SK-N-SH (cell line): ENCODE results near the gene ADAP2. TPM values are rescaled to one million over a fixed set of nuclear protein-coding genes. Genes with fewer than 3 reads are reported as not detected.

ENCODE experiments used
- CTCF ChIA-PET: fragments of 300-600, 350-600 bp; formaldehyde crosslinking; extraction: SDS; loops from one replicate; lab custom pipeline; 2021; lab: Yijun Ruan, JAX
- POLR2A ChIA-PET: fragments of 350-600 bp; sonication (Branson Sonifier 250); formaldehyde crosslinking; extraction: SDS; loops from one replicate; lab custom pipeline; 2020; ENCODE audit warnings: antibody characterized with exemption, inconsistent platforms; lab: Yijun Ruan, JAX
- DNase-seq: peaks from one replicate; pipeline ENCODE4 v3.0.0; 2012
- H2AFZ ChIP-seq: fragments of 200-600 bp; sonication (generic); 2 replicates; pipeline ENCODE4 v1.8.1; 2016; ENCODE audit warnings: antibody characterized with exemption, mild to moderate bottlenecking, low read depth
- H3F3A ChIP-seq: fragments of 200-600 bp; sonication (generic); replicated peaks from 2 replicates; pipeline ENCODE3; 2016; ENCODE audit warnings: antibody characterized with exemption, mild to moderate bottlenecking; ENCODE audit not compliant: insufficient read depth
- H3K27ac ChIP-seq, 2 experiments: fragments of 200-500 bp in 1 of 2; fragments of 200-600 bp in 1 of 2; sonication (Bioruptor generic) in 1 of 2; sonication (generic), shearing (Covaris generic) in 1 of 2; 2 replicates each; pipeline versions ENCODE4 v1.5.1 to v1.6.1; 2014 to 2016; ENCODE audit warnings: low read depth in 2 of 2, inconsistent platforms in 1 of 2, low read length in 1 of 2, mild to moderate bottlenecking in 1 of 2, mixed read lengths in 1 of 2
- H3K27me3 ChIP-seq: fragments of 200-600 bp; sonication (generic), shearing (Covaris generic); 2 replicates; pipeline ENCODE4 v1.6.1; 2016; ENCODE audit warnings: mixed run types; ENCODE audit not compliant: insufficient read depth
- H3K36me3 ChIP-seq, 2 experiments: fragments of 200-500 bp in 1 of 2; fragments of 200-600 bp in 1 of 2; sonication (Bioruptor generic) in 1 of 2; sonication (generic) in 1 of 2; replicated peaks in 1 of 2; 2 replicates each; pipeline versions ENCODE3 to v1.5.1; 2014 to 2016; ENCODE audit warnings: low read length in 1 of 2, mild to moderate bottlenecking in 1 of 2; ENCODE audit not compliant: insufficient read depth in 2 of 2, control insufficient read depth in 1 of 2
- H3K4me1 ChIP-seq, 2 experiments: fragments of 200-500 bp in 1 of 2; fragments of 200-600 bp in 1 of 2; sonication (Bioruptor generic) in 1 of 2; sonication (generic), shearing (Covaris generic) in 1 of 2; 2 replicates each; pipeline versions ENCODE4 v1.5.1 to v1.6.1; 2014 to 2016; ENCODE audit warnings: low read depth in 1 of 2, low read length in 1 of 2, mixed run types in 1 of 2; ENCODE audit not compliant: insufficient read depth in 2 of 2, control insufficient read depth in 1 of 2
- H3K4me2 ChIP-seq: fragments of 200-600 bp; sonication (generic), shearing (Covaris generic); 2 replicates; pipeline ENCODE4 v1.6.1; 2017; ENCODE audit warnings: mixed run types
- H3K4me3 ChIP-seq, 2 experiments: fragments of 200-500 bp in 1 of 2; fragments of 200-600 bp in 1 of 2; sonication (Bioruptor generic) in 1 of 2; sonication (generic), shearing (Covaris generic) in 1 of 2; 2 replicates each; pipeline versions ENCODE4 v1.5.1 to v1.8.1; 2014 to 2016; ENCODE audit warnings: low read depth in 2 of 2, inconsistent platforms in 1 of 2, low read length in 1 of 2, mild to moderate bottlenecking in 1 of 2, mixed read lengths in 1 of 2, moderate library complexity in 1 of 2
- H3K79me2 ChIP-seq: fragments of 200-600 bp; sonication (generic); 2 replicates; pipeline ENCODE4 v1.8.1; 2017; ENCODE audit warnings: mild to moderate bottlenecking; ENCODE audit not compliant: insufficient read depth
- H3K9ac ChIP-seq: fragments of 200-600 bp; sonication (generic); 2 replicates; pipeline ENCODE4 v1.6.1; 2017; ENCODE audit warnings: mixed run types
- H3K9me2 ChIP-seq: fragments of 200-600 bp; sonication (generic); 2 replicates; pipeline ENCODE4 v1.6.1; 2017; ENCODE audit warnings: mixed run types
- H3K9me3 ChIP-seq: fragments of 200-600 bp; sonication (generic); 2 replicates; pipeline ENCODE4 v1.6.1; 2017; ENCODE audit warnings: mixed run types, mild to moderate bottlenecking, moderate library complexity
- H4K20me1 ChIP-seq: fragments of 200-600 bp; sonication (generic); 2 replicates; pipeline ENCODE4 v1.6.1; 2017; ENCODE audit warnings: mild to moderate bottlenecking, mixed run types; ENCODE audit not compliant: insufficient read depth
- ELF1 ChIP-seq: IDR thresholded peaks from 2 replicates; pipeline ENCODE4 v1.4.0; 2012
- FOSL2 ChIP-seq: IDR thresholded peaks from 2 replicates; pipeline ENCODE4 v1.4.0; 2012; ENCODE audit warnings: low read depth, mild to moderate bottlenecking, moderate library complexity, borderline replicate concordance
- GABPA ChIP-seq: IDR thresholded peaks from 2 replicates; pipeline ENCODE4 v1.4.0; 2012; ENCODE audit warnings: low read depth, mild to moderate bottlenecking
- GATA2 ChIP-seq: sonication (generic); formaldehyde crosslinking; IDR thresholded peaks from 2 replicates; pipeline ENCODE4 v1.5.0; 2020; ENCODE audit warnings: mild to moderate bottlenecking, missing genetic modification reagents
- JUND ChIP-seq: IDR thresholded peaks from 2 replicates; pipeline ENCODE4 v1.4.0; 2012
- MEF2A ChIP-seq: IDR thresholded peaks from 2 replicates; pipeline ENCODE4 v1.4.0; 2012; ENCODE audit warnings: low read depth, borderline replicate concordance
- MXI1 ChIP-seq: IDR thresholded peaks from 2 replicates; pipeline ENCODE4 v1.6.1; 2012; ENCODE audit warnings: mild to moderate bottlenecking, low read depth, low read length, improper control_type of control experiment
- NFIC ChIP-seq: IDR thresholded peaks from 2 replicates; pipeline ENCODE4 v1.4.0; 2012; ENCODE audit warnings: borderline replicate concordance
- POLR2AphosphoS5 ChIP-seq: IDR thresholded peaks from 2 replicates; pipeline ENCODE4 v1.6.1; 2012; ENCODE audit warnings: low read depth, low read length
- RAD21 ChIP-seq: IDR thresholded peaks from 2 replicates; pipeline ENCODE4 v1.6.1; 2012; ENCODE audit warnings: mild to moderate bottlenecking, low read length
- RCOR1 ChIP-seq: fragments of 150-350 bp; IDR thresholded peaks from 2 replicates; pipeline ENCODE4 v1.6.1; 2017; ENCODE audit warnings: antibody characterized with exemption, low read length
- RXRA ChIP-seq: IDR thresholded peaks from 2 replicates; pipeline ENCODE4 v1.4.0; 2012; ENCODE audit warnings: low read depth, mild to moderate bottlenecking, borderline replicate concordance
- SMC3 ChIP-seq: IDR thresholded peaks from 2 replicates; pipeline ENCODE4 v1.6.1; 2012; ENCODE audit warnings: low read depth, low read length, improper control_type of control experiment
- TAF1 ChIP-seq: IDR thresholded peaks from 2 replicates; pipeline ENCODE4 v1.6.1; 2012; ENCODE audit warnings: low read depth, mild to moderate bottlenecking, low read length, moderate library complexity, borderline replicate concordance
- TCF12 ChIP-seq: IDR thresholded peaks from 2 replicates; pipeline ENCODE4 v1.4.0; 2012
- WGBS: methylation state at CpG from one replicate; pipeline ENCODE4 v1.1.6; 2017; ENCODE audit warnings: low lambda C conversion rate; 5-methylcytosine and 5-hydroxymethylcytosine counted together
- polyA plus RNA-seq, 3 experiments: library from polyadenylated mRNA; depleted of rRNA; stranded (reverse); fragments of >200 nt; gene quantifications; 2 replicates each; pipeline ENCODE4 v1.2.3, GENCODE V29; 2012
- TF ChIP-seq, protein P1 (sequence below): IDR thresholded peaks from 2 replicates; pipeline ENCODE4 v1.4.0; 2012; ENCODE audit warnings: low read depth
- TF ChIP-seq, protein P2 (sequence below): IDR thresholded peaks from 2 replicates; pipeline ENCODE4 v1.6.1; 2012; ENCODE audit warnings: mild to moderate bottlenecking, low read depth, low read length, moderate library complexity
- TF ChIP-seq, protein P3 (sequence below): IDR thresholded peaks from 2 replicates; pipeline ENCODE4 v1.4.0; 2012; ENCODE audit warnings: low read depth, borderline replicate concordance
- TF ChIP-seq, protein P4 (sequence below): IDR thresholded peaks from 2 replicates; pipeline ENCODE4 v1.4.0; 2012; ENCODE audit warnings: low read depth, borderline replicate concordance

The ADAP2 gene
- polyA plus RNA-seq, 1 of the 3 experiments (the other 2 are of a cell fraction): 0.39 TPM

DNA sequence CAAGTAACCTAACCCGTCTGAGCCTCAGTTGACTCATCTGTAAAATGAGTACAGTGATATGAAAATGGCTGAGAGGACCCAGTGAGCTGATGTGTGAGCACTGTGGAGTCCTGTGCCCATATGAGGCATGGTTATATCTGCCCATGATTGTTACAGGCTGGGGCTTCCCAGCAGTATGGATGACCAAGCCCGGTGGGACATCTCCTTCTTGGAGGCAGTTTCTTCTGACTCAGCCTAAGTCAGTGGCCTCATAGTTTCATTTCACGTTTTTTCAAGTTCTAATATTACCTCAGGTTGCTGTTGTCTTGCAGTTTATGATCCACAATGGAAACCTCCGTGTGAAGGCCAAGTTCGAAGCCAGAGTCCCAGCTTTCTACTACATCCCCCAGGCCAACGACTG, 4.8 kb downstream of the ADAP2 start:
- Histone ChIP-seq H4K20me1 (no peaks in the 10 kb centered on the region), H3K27me3 (peaks cover 38% of the 10 kb centered on the region), H3K4me3 (no peak overlapping the region), H3K27ac (no peak overlapping the region), H3K9me3 (no peaks in the 10 kb centered on the region), H3K79me2 (no peaks in the 10 kb centered on the region), H3K36me3 (no peaks in the 10 kb centered on the region), H3K9me2 (no peaks in the 10 kb centered on the region), H3K4me1 (peaks cover 0 to 5% of the 10 kb centered on the region in 2 experiments; a peak in 1 of 4 replicates), H3K9ac (no peak overlapping the region), H2AFZ (no peak overlapping the region), H3F3A (peaks cover 3% of the 10 kb centered on the region), H3K4me2 (no peak overlapping the region)
- POLR2A ChIA-PET: no interaction called here
- no peak for DNase-seq
- TF ChIP-seq RXRA (no peak), RAD21 (no peak), TAF1 (no peak)
- CTCF ChIA-PET: interaction anchor here (0.6 kb wide), 1 partner anchor 17 kb away, joined by 3 read pairs; no protein-coding TSS in a partner anchor
- WGBS: 68% methylated on average over 6 of the region's 6 CpGs

DNA sequence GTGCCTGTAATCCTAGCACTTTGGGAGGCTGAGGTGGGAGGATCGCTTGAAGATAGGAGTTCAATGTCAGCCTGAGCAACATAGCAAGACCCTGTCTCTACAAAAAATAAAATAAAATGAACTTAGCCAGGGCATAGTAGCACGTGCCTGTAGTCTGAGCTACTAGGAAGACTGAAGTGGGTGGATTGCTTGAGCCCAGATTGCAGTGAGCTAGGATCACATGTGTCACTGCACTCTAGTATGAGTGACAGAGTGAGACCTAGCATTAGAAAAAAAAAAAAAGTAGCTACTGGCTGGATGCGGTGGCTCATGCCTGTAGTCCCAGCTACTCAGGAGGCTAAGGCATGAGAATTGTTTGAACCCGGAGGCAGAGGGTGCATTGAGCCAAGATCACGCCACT, 6.0 kb downstream of the ADAP2 start:
- TF ChIP-seq GABPA (no peak), JUND (no peak), SMC3 (no peak), MXI1 (no peak), NFIC (no peak), FOSL2 (no peak), TCF12 (no peak), TAF1 (no peak), MEF2A (no peak), RAD21 (no peak), ELF1 (no peak), POLR2AphosphoS5 (no peak), RCOR1 (no peak), RXRA (no peak), GATA2 (CRISPR knock-in tag) (no peak)
- TF ChIP-seq, protein P1, sequence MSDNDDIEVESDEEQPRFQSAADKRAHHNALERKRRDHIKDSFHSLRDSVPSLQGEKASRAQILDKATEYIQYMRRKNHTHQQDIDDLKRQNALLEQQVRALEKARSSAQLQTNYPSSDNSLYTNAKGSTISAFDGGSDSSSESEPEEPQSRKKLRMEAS: no peak
- TF ChIP-seq, protein P2, sequence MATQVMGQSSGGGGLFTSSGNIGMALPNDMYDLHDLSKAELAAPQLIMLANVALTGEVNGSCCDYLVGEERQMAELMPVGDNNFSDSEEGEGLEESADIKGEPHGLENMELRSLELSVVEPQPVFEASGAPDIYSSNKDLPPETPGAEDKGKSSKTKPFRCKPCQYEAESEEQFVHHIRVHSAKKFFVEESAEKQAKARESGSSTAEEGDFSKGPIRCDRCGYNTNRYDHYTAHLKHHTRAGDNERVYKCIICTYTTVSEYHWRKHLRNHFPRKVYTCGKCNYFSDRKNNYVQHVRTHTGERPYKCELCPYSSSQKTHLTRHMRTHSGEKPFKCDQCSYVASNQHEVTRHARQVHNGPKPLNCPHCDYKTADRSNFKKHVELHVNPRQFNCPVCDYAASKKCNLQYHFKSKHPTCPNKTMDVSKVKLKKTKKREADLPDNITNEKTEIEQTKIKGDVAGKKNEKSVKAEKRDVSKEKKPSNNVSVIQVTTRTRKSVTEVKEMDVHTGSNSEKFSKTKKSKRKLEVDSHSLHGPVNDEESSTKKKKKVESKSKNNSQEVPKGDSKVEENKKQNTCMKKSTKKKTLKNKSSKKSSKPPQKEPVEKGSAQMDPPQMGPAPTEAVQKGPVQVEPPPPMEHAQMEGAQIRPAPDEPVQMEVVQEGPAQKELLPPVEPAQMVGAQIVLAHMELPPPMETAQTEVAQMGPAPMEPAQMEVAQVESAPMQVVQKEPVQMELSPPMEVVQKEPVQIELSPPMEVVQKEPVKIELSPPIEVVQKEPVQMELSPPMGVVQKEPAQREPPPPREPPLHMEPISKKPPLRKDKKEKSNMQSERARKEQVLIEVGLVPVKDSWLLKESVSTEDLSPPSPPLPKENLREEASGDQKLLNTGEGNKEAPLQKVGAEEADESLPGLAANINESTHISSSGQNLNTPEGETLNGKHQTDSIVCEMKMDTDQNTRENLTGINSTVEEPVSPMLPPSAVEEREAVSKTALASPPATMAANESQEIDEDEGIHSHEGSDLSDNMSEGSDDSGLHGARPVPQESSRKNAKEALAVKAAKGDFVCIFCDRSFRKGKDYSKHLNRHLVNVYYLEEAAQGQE: no peak
- TF ChIP-seq, protein P3, sequence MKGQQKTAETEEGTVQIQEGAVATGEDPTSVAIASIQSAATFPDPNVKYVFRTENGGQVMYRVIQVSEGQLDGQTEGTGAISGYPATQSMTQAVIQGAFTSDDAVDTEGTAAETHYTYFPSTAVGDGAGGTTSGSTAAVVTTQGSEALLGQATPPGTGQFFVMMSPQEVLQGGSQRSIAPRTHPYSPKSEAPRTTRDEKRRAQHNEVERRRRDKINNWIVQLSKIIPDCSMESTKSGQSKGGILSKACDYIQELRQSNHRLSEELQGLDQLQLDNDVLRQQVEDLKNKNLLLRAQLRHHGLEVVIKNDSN: no peak
- TF ChIP-seq, protein P4, sequence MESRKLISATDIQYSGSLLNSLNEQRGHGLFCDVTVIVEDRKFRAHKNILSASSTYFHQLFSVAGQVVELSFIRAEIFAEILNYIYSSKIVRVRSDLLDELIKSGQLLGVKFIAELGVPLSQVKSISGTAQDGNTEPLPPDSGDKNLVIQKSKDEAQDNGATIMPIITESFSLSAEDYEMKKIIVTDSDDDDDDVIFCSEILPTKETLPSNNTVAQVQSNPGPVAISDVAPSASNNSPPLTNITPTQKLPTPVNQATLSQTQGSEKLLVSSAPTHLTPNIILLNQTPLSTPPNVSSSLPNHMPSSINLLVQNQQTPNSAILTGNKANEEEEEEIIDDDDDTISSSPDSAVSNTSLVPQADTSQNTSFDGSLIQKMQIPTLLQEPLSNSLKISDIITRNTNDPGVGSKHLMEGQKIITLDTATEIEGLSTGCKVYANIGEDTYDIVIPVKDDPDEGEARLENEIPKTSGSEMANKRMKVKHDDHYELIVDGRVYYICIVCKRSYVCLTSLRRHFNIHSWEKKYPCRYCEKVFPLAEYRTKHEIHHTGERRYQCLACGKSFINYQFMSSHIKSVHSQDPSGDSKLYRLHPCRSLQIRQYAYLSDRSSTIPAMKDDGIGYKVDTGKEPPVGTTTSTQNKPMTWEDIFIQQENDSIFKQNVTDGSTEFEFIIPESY: no peak
- ChIA-PET CTCF (no interaction called here), POLR2A (no interaction called here)
- Histone ChIP-seq H2AFZ (no peak overlapping the region), H3K79me2 (no peaks in the 10 kb centered on the region), H3K9me2 (no peaks in the 10 kb centered on the region), H4K20me1 (no peaks in the 10 kb centered on the region), H3K36me3 (no peaks in the 10 kb centered on the region), H3F3A (peaks cover 3% of the 10 kb centered on the region), H3K27me3 (peaks cover 25% of the 10 kb centered on the region), H3K27ac (no peak overlapping the region), H3K9ac (no peak overlapping the region), H3K9me3 (no peaks in the 10 kb centered on the region), H3K4me3 (no peak overlapping the region), H3K4me1 (no peaks in the 10 kb centered on the region; a peak in 1 of 4 replicates), H3K4me2 (no peak overlapping the region)
- DNase-seq: no peak
- 69% methylated on average over 5 of the region's 5 CpGs for WGBS
